ENCODE data around the gene NPPB. TPM values are rescaled to one million over a fixed set of nuclear protein-coding genes. Genes with fewer than 3 reads are reported as not detected.

The NPPB gene
- total and polyA plus RNA-seq, 9 of the 15 experiments (the other 6 are each of a cell fraction or from before 2014, with no cell fraction given) = not detected

DNA sequence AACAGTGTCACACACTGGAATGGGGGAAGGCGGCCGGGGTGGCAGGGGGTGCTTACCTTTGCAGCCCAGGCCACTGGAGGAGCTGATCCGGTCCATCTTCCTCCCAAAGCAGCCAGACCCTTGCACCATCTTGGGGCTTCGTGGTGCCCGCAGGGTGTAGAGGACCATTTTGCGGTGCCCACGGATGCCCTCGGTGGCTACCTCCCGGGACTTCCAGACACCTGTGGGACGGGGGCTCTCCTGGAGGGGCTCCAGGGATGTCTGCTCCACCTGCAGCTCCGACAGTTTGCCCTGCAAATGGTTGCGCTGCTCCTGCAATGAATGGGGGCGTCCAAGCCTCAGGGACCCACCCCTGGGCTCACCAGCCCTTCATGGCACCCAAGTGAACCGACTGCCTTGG, 587 bp downstream of the NPPB start:
- H3K27me3 ChIP-seq (ENCODE audit: control insufficient read depth in 2 of 2, insufficient read depth in 2 of 2, low read length in 2 of 2) = peaks cover 40 to 48% of the 10 kb centered on the region in 2 experiments; a peak in 4 of 5 replicates
- H3K9ac ChIP-seq (ENCODE audit: insufficient read depth in 1 of 2, low read depth in 2 of 2, low read length in 2 of 2) = no peak overlapping the region
- no peak overlapping the region for H3K4me2 ChIP-seq (ENCODE audit: insufficient read depth, low read length)
- H3K9me1 ChIP-seq (ENCODE audit: control insufficient read depth, insufficient read depth, low read length) = no peaks in the 10 kb centered on the region
- H2AFZ ChIP-seq (ENCODE audit: low read depth, low read length) = no peak overlapping the region
- ATAC-seq = no peak
- no peaks in the 10 kb centered on the region for H3K79me2 ChIP-seq (ENCODE audit: control insufficient read depth, insufficient read depth, low read length)
- no peaks in the 10 kb centered on the region for H3K36me3 ChIP-seq (ENCODE audit: control insufficient read depth, insufficient read depth, low read length)
- no peak overlapping the region for H3K27ac ChIP-seq (ENCODE audit: extremely low read depth, low read depth, low read length)
- peaks cover 0 to 10% of the 10 kb centered on the region in 2 experiments; a peak in 2 of 5 replicates for H3K4me1 ChIP-seq (replicated peaks in 1 of 2; ENCODE audit: control insufficient read depth in 2 of 2, insufficient read depth in 2 of 2, low read length in 2 of 2)
- H3K4me3 ChIP-seq = no peak overlapping the region
- WGBS (ENCODE audit: insufficient coverage, low coverage, missing lambda C conversion rate) = 3% methylated on average over 14 of the region's 14 CpGs
- in situ Hi-C loops (cut with MboI) (no loop called here), intact Hi-C loops (cut with micrococcal nuclease) (no loop called here)
- DNase-seq (ENCODE audit: extremely low read depth in 1 of 4, low spot score in 3 of 4) = no peak
- H3K9me3 ChIP-seq (replicated peaks; ENCODE audit: control insufficient read depth, insufficient read depth, low read depth, low read length) = no peaks in the 10 kb centered on the region
- TF ChIP-seq, protein P1, sequence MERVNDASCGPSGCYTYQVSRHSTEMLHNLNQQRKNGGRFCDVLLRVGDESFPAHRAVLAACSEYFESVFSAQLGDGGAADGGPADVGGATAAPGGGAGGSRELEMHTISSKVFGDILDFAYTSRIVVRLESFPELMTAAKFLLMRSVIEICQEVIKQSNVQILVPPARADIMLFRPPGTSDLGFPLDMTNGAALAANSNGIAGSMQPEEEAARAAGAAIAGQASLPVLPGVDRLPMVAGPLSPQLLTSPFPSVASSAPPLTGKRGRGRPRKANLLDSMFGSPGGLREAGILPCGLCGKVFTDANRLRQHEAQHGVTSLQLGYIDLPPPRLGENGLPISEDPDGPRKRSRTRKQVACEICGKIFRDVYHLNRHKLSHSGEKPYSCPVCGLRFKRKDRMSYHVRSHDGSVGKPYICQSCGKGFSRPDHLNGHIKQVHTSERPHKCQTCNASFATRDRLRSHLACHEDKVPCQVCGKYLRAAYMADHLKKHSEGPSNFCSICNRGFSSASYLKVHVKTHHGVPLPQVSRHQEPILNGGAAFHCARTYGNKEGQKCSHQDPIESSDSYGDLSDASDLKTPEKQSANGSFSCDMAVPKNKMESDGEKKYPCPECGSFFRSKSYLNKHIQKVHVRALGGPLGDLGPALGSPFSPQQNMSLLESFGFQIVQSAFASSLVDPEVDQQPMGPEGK (CRISPR knock-in tag; IDR thresholded peaks at IDR 0.05; ENCODE audit: borderline replicate concordance) = no peak
- TF ChIP-seq SAFB (IDR thresholded peaks at IDR 0.05; ENCODE audit: borderline replicate concordance, low read depth, low read length) = no peak
- no peak for TF ChIP-seq EHMT2 (IDR thresholded peaks at IDR 0.05)
- no peak for TF ChIP-seq ZNF232 (CRISPR knock-in tag; IDR thresholded peaks at IDR 0.05)
- no peak for TF ChIP-seq TCF7L2 (IDR thresholded peaks at IDR 0.05; ENCODE audit: low read depth, low read length)
- no peak for TF ChIP-seq MEIS2 (IDR thresholded peaks at IDR 0.05; ENCODE audit: partially characterized antibody)
- TF ChIP-seq, protein P2, sequence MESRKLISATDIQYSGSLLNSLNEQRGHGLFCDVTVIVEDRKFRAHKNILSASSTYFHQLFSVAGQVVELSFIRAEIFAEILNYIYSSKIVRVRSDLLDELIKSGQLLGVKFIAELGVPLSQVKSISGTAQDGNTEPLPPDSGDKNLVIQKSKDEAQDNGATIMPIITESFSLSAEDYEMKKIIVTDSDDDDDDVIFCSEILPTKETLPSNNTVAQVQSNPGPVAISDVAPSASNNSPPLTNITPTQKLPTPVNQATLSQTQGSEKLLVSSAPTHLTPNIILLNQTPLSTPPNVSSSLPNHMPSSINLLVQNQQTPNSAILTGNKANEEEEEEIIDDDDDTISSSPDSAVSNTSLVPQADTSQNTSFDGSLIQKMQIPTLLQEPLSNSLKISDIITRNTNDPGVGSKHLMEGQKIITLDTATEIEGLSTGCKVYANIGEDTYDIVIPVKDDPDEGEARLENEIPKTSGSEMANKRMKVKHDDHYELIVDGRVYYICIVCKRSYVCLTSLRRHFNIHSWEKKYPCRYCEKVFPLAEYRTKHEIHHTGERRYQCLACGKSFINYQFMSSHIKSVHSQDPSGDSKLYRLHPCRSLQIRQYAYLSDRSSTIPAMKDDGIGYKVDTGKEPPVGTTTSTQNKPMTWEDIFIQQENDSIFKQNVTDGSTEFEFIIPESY (CRISPR knock-in tag; IDR thresholded peaks at IDR 0.05) = no peak
- TF ChIP-seq, protein P3, sequence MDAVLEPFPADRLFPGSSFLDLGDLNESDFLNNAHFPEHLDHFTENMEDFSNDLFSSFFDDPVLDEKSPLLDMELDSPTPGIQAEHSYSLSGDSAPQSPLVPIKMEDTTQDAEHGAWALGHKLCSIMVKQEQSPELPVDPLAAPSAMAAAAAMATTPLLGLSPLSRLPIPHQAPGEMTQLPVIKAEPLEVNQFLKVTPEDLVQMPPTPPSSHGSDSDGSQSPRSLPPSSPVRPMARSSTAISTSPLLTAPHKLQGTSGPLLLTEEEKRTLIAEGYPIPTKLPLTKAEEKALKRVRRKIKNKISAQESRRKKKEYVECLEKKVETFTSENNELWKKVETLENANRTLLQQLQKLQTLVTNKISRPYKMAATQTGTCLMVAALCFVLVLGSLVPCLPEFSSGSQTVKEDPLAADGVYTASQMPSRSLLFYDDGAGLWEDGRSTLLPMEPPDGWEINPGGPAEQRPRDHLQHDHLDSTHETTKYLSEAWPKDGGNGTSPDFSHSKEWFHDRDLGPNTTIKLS (IDR thresholded peaks at IDR 0.05; ENCODE audit: borderline replicate concordance, low read depth) = no peak
- TF ChIP-seq STAT5B (CRISPR knock-in tag; IDR thresholded peaks at IDR 0.05) = no peak
- no peak for TF ChIP-seq RFX1 (IDR thresholded peaks at IDR 0.05)
- TF ChIP-seq GABPA (tag; conservative IDR thresholded peaks at IDR 0.05; ENCODE audit: low read depth) = no peak
- no peak for TF ChIP-seq ZNF354B (CRISPR knock-in tag; IDR thresholded peaks at IDR 0.05)
- TF ChIP-seq, protein P4, sequence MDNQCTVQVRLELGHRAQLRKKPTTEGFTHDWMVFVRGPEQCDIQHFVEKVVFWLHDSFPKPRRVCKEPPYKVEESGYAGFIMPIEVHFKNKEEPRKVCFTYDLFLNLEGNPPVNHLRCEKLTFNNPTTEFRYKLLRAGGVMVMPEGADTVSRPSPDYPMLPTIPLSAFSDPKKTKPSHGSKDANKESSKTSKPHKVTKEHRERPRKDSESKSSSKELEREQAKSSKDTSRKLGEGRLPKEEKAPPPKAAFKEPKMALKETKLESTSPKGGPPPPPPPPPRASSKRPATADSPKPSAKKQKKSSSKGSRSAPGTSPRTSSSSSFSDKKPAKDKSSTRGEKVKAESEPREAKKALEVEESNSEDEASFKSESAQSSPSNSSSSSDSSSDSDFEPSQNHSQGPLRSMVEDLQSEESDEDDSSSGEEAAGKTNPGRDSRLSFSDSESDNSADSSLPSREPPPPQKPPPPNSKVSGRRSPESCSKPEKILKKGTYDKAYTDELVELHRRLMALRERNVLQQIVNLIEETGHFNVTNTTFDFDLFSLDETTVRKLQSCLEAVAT (IDR thresholded peaks at IDR 0.05) = no peak
- TF ChIP-seq SMARCB1 (IDR thresholded peaks at IDR 0.05; ENCODE audit: insufficient read length, low read depth) = no peak
- TF ChIP-seq, protein P5, sequence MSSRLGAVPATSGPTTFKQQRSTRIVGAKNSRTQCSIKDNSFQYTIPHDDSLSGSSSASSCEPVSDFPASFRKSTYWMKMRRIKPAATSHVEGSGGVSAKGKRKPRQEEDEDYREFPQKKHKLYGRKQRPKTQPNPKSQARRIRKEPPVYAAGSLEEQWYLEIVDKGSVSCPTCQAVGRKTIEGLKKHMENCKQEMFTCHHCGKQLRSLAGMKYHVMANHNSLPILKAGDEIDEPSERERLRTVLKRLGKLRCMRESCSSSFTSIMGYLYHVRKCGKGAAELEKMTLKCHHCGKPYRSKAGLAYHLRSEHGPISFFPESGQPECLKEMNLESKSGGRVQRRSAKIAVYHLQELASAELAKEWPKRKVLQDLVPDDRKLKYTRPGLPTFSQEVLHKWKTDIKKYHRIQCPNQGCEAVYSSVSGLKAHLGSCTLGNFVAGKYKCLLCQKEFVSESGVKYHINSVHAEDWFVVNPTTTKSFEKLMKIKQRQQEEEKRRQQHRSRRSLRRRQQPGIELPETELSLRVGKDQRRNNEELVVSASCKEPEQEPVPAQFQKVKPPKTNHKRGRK (tag; IDR thresholded peaks at IDR 0.05) = no peak
- ChIA-PET POLR2A (interaction anchor here (0.6 to 1.5 kb wide), 3 partner anchors 10 to 20 kb away, joined by 3 to 4 read pairs (median 3); partner anchors contain the start of gene NPPA), CTCF (ENCODE audit: low intra/inter-chr PET ratio) (interaction anchor here (0.6 kb wide), 1 partner anchor 36 kb away, joined by 3 read pairs; no protein-coding TSS in a partner anchor)
- FAIRE-seq = no peak
- H4K20me1 ChIP-seq (replicated peaks; ENCODE audit: control insufficient read depth, insufficient read depth, low read length) = peaks cover 16% of the 10 kb centered on the region
- BruUV-seq (replicated peaks) = no TSS peak

Measured in K562 (cell line).